ENCODE data around the gene SND1.

SND1 gene

DNA sequence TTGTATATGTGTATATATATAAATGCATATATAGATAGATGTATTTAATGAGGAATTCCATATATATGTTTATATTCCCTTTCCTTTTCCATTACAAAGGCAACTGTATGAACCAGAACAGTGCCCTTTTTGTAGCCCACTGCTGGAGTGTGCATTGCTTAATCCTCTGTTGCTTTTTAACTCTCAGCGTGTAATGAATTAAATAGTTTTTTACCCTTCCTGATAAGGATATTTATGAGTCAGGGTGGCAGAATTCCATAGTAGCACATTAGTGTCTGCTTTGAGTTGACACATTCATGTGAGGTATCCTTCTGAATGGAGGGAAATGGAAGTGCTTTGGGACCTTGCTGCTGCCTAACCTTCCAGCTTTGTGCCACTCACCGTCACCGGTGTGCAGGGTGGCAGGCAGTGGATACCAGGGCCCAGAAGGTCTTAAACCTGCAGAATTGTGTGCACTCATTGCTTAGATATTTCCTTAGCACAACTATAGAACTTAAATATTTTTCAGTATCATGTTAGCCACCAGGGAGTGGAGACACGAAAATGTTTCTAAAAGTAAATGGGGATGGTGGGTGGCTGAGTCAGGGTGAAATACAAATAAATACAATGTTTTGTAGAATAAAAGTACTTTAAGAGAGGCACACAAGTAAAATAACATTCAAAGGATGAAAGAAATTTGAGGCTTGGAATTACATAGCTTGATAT lies 117.9 kb downstream of the SND1 start:
- no peak for DNase-seq (ENCODE audit: low spot score)

GRCh38 chr7:127770885-127771284 lies 118.9 kb downstream of the SND1 start:
- DNase-seq (ENCODE audit: low spot score), result no peak

DNA sequence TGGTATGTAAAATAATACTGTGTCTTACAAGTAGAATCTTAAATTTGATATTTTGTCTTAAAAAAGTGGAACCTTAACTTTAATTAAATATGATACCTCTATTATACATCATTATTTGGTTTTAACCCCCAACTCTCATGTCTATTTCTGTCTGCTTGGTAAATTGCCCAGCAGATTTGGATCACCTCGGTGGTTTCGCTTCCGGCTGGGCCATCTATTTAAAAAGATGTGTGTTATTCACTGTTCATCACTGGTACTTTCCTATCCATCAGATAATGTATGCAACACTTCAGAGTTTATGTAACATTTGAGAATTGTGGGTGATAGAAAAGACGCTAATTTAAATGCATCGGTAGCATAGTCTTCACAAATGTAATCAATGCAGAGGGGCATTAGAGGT lies 119.7 kb downstream of the SND1 start:
- DNase-seq (ENCODE audit: low spot score), result no peak

GRCh38 chr7:127776776-127777386 lies 124.9 kb downstream of the SND1 start:
- no peak for DNase-seq (ENCODE audit: low spot score)

GRCh38 chr7:127780489-127780888 lies 128.5 kb downstream of the SND1 start:
- no peak for DNase-seq (ENCODE audit: low spot score)

GRCh38 chr7:127781081-127781480 lies 129.1 kb downstream of the SND1 start:
- no peak for DNase-seq (ENCODE audit: low spot score)

DNA sequence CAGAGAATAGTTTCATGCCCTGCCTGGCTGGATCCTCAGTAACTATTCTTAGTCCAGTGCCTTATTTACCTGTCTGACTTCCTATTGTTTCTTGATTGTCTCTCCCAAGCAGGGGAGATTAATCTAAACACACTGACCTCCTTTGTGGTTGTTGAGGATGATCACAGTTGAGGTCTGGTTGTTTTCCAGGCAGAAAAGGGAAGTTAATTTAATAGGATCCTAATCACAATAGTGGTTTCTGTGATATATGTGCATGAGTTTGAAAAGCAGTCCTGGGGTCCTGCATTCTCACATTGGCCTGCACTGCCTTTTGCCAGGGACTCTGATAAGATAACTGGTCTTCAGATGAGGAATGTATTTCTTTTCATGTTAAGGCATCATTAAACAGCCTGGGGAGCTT lies 130.1 kb downstream of the SND1 start:
- DNase-seq (ENCODE audit: low spot score), result no peak

DNA sequence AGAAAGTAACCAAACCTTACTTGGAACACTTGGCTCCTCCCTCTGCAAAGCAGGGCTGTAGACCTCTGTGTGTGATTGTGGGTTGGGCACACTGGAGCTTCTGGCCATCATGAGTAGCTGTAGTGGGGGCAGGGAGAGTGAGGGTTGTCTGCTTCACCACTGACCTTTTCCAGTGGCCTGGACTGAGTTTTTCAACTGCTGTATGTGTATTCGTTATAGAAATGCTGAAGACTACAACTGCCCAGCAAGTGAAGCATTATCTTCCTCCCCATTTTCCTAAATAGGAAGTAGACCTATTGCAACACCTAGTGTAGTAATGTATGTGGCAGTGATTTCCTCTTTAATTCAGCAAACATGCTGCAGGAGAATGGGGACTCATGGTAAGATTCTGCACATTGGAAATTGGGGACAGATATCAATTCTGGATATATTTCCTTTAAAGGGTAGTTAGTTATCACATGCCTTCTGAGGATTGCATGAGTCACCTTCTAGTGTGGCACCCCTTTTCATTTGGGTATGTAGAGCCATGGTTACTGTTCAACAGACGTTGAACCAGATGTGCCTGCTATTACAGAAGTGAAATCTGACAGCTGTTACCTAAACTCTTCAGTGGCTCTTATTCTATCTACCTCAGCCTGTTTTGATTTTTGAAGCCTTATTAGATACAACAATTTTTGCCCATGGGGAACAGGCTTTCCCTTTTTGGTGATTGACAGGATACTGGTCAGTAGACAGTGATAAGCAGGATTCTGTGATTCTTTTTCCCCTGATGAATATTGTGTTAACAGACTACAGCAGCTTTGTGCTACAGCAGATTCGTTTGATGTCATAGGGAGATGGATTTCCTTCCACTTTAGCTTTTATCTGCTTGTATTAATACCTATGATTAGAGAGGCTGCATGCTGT lies 130.9 kb downstream of the SND1 start:
- no peak for DNase-seq (ENCODE audit: low spot score)

DNA sequence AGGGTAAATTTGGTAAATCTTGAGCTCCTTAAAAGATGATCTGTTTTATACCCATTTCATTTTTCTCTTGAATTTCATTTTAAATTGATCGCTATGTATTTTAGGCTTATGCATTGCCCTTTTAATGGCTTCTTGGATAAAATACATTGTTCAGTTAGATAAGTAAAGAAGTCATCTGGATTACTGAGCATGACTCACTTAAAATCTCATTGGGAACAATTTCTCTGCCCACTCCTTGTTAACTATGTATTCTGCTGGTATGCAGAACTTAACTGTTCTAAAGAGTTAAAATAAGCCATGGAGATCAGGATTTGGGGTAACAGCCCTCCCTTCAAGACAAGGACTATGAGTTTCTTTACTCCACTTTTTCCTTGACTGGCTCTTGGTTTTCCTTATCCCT lies 134.2 kb downstream of the SND1 start:
- DNase-seq (ENCODE audit: low spot score), result no peak

DNA sequence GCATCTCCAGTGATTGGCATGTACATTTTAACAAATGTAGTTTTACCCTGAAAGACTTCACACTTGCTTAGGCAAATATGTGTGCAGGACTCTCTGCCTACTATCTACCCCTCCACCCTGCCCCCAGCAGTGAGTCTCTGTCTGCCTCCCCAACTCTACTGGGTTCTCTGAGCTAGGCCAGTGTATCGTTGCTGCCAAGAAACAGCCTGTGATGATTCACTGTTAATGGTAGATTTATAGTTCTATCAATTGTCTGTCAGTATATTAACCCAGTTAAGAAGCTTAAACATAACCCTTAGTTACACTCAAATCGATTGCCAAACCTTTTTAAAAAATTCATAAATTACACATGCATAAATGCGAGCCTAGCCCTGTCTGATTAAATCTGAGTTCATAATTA lies 137.0 kb downstream of the SND1 start:
- DNase-seq (ENCODE audit: low spot score), result no peak

GRCh38 chr7:127791446-127792189 lies 139.6 kb downstream of the SND1 start:
- DNase-seq (ENCODE audit: low spot score), result no peak

DNA sequence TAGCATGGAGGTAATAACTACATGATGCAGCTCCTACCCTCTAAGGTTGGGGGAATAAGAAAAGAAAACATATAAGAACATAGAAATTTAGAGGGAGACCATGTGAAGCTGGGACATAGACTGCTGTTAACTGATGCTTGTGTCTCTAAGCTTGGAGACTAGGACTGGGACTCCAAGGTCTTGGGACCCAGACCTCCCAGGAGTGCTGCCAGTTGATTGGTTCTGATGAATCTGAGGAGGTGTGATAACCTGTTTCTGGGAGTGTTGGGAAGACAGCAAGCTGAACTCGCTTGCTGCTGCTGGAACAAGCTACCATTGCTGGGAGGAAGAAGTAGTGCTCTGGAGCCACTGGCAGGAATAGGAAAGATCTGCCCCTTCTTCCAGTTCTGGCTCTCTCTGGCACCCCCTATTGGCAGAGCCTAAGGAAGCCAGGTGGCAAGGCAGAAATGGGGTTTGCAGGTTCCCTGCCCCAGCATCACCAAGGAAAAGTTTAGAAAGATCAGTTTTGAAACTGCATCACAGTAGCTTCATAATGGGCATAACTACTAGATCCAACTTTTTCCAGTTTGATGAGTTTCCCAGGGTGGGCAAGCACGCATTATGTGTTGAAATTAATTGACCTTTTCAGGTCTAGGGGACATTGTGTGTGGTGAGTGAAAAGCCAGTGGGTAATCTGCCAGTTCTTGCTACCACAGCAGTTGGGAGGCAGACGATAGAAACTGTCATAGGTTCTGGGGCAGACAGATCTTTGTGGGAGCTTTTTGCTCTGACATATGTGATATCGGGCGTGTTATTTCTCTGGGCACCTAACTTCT lies 140.7 kb downstream of the SND1 start:
- peak; percentile 34 for DNase-seq (ENCODE audit: low spot score)

DNA sequence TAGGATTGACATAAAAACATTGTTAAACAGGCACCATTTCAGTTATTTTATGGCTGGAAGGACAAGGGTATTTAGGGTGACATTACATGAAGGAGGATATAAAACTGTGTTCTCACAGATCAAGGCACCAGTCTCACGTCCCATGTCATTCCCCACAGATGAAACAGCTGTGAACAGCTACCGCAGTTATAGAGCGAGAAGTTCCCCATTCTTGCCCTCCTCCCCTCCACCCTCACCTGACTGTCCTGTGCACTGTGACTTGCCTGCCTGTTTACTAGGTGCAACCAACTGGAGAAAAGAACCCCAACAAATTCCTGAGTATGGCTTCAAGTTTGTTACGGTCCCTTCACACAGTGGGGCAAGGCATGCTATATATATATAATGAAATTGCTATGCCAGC lies 141.6 kb downstream of the SND1 start:
- DNase-seq (ENCODE audit: low spot score), result no peak

DNA sequence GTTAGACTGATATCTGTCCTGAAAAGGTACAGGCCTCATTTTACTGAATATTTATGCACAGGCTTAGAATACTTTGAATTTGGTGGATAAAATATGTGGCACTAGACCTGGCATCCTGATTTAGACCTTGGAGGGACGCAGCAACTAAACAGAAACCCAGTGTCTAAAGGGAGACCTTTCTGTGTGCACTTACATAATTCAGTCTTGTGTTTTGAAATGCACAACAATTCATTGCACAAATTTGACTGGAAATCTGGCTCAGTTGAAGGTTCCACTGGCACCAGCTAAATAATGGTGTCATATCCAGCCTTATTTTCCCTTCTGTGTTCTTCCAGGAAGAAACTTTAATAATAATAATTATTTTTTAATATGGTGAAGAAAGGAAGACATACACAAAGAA lies 142.1 kb downstream of the SND1 start:
- no peak for DNase-seq (ENCODE audit: low spot score)

DNA sequence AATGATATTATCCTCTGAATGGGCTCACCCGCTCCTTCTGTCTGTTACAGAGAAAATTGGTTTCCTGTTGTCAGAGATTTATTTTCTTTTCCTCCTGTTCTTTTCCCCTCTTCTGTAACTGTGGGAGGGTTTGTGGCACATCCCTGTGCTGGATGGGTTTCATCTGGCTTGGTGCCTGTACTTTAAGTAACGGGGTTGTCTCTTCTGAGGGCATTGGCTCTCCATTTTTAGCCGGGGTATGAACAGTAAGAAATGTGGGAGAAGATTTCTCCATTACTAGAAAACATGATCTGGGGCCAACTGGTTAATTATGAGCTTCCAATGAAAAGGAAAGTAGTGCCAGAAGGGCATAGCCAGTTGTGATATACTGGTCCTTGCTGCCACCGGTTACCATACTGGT lies 142.6 kb downstream of the SND1 start:
- no peak for DNase-seq (ENCODE audit: low spot score)

DNA sequence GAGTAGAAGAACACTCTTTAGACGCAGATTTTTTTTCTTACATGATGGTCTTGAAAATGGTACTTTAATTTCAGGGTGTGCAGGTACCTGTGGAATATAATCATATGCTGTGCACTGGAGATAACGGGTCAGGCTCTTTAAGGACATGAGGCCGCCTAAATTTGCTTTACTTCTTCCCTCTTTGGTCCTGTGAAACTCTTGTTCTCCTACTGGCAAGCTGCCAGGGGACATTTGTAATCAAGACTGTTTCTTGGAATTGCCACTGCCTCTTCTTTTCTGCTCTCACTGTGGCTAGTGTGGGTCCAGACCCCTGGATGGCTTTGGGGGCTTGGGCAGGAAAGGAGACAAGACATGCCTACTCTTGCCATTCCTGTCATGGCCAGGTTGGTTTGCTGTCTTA lies 146.0 kb downstream of the SND1 start:
- no peak for DNase-seq (ENCODE audit: low spot score)

- no peak for DNase-seq (ENCODE audit: low spot score)
Observed at GRCh38 chr7:127798769-127799372, 146.9 kb downstream of the SND1 start.

GRCh38 chr7:127799535-127800305 lies 147.7 kb downstream of the SND1 start:
- no peak for DNase-seq (ENCODE audit: low spot score)

GRCh38 chr7:127802845-127803244 lies 150.9 kb downstream of the SND1 start:
- no peak for DNase-seq (ENCODE audit: low spot score)

DNA sequence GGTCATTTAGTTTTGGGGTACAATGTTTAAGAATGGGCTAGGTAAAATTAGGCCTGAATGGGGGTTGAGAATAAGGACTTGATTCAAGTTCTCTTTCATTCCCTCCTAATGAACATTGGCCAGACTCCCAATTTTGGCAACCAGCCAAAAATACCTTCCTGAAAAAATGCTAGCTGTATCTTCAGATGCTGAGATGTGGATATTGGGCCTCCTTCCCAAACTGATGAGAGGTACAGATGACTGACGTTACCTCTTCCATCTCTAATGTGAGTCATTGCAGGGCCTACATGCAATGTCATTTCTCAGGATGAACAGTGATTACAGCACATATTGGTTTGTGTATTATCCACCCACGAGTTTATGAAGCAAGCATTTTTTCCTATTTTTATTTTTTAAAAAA lies 151.6 kb downstream of the SND1 start:
- peak; percentile 9 for DNase-seq (ENCODE audit: low spot score)
